ENCODE measurements around the gene HMG20A.

The HMG20A gene

GRCh38 chr15:77480859-77481633 is 60.4 kb downstream of the HMG20A start:
- DNase-seq, result no peak

- no peak for DNase-seq
Observed at GRCh38 chr15:77481670-77482069, 61.0 kb downstream of the HMG20A start.

GRCh38 chr15:77482570-77482969 is 61.9 kb downstream of the HMG20A start:
- DNase-seq, result peak in 1 of 2 experiments; percentile 53

GRCh38 chr15:77483425-77484140 is 62.9 kb downstream of the HMG20A start:
- no peak for DNase-seq

GRCh38 chr15:77484994-77485393 is 64.3 kb downstream of the HMG20A start:
- no peak for DNase-seq

GRCh38 chr15:77486542-77487468 is 66.1 kb downstream of the HMG20A start:
- no peak for DNase-seq

GRCh38 chr15:77487469-77487842 is 66.8 kb downstream of the HMG20A start:
- no peak for DNase-seq

- DNase-seq, result no peak
Observed at GRCh38 chr15:77487888-77488287, 67.2 kb downstream of the HMG20A start.

- no peak for DNase-seq
Observed at GRCh38 chr15:77489647-77490046, 69.0 kb downstream of the HMG20A start.

GRCh38 chr15:77493324-77493907 is 72.7 kb downstream of the HMG20A start:
- DNase-seq, result no peak

- no peak for DNase-seq
Observed at GRCh38 chr15:77494073-77494867, 73.6 kb downstream of the HMG20A start.

GRCh38 chr15:77494964-77495363 is 74.3 kb downstream of the HMG20A start:
- no peak for DNase-seq

GRCh38 chr15:77495838-77496596 is 75.3 kb downstream of the HMG20A start:
- DNase-seq, result no peak

GRCh38 chr15:77496715-77497109 is 76.0 kb downstream of the HMG20A start:
- DNase-seq, result peak; percentile 19 to 61

GRCh38 chr15:77497110-77497737 is 76.5 kb downstream of the HMG20A start:
- DNase-seq, result no peak

GRCh38 chr15:77497942-77498361 is 77.3 kb downstream of the HMG20A start:
- no peak for DNase-seq

- no peak for DNase-seq
Observed at GRCh38 chr15:77499087-77499760, 78.5 kb downstream of the HMG20A start.

- DNase-seq, result no peak
Observed at GRCh38 chr15:77500989-77501388, 80.3 kb downstream of the HMG20A start.

GRCh38 chr15:77502379-77503095 is 81.8 kb downstream of the HMG20A start:
- no peak for DNase-seq

Measured in SW 1271 (cell line).